ENCODE measurements around the gene SPPL2C.

GRCh38 chr17:45855691-45856336 lies 11.1 kb downstream of the SPPL2C start:
- TF ChIP-seq ZNF552 (CRISPR knock-in tag; IDR thresholded peaks at IDR 0.05; ENCODE audit: borderline replicate concordance) = no peak
- TF ChIP-seq GPN1 (CRISPR knock-in tag; IDR thresholded peaks at IDR 0.05; ENCODE audit: borderline replicate concordance) = no peak
- no peak for TF ChIP-seq EZH2 (conservative IDR thresholded peaks at IDR 0.05; ENCODE audit: low read depth, low read length)
- TF ChIP-seq SMARCC2 (IDR thresholded peaks at IDR 0.05) = no peak
- no peak for TF ChIP-seq HES4 (CRISPR knock-in tag; IDR thresholded peaks at IDR 0.05; ENCODE audit: borderline replicate concordance)
- TF ChIP-seq CTCF (CRISPR knock-in tag; IDR thresholded peaks at IDR 0.05) = no peak
- TF ChIP-seq ZFP41 (CRISPR knock-in tag; IDR thresholded peaks at IDR 0.05; ENCODE audit: borderline replicate concordance) = no peak
- no peak for TF ChIP-seq PHF8 (CRISPR knock-in tag; IDR thresholded peaks at IDR 0.05)
- TF ChIP-seq MEIS2 (CRISPR knock-in tag; IDR thresholded peaks at IDR 0.05) = no peak
- TF ChIP-seq SMAD1 (CRISPR knock-in tag; IDR thresholded peaks at IDR 0.05; ENCODE audit: borderline replicate concordance, low read depth) = no peak
- no peak for TF ChIP-seq SATB2 (CRISPR knock-in tag; IDR thresholded peaks at IDR 0.05)
- TF ChIP-seq EP300 (IDR thresholded peaks at IDR 0.05; ENCODE audit: low read depth in 2 of 2, low read length in 2 of 2) = no peak
- no peak for TF ChIP-seq EP300 (CRISPR knock-in tag; IDR thresholded peaks at IDR 0.05; ENCODE audit: borderline replicate concordance)

Measured in HepG2 (cell line).